Calu3 (cell line): ENCODE measurements around the gene DENR. TPM values are rescaled to one million over a fixed set of nuclear protein-coding genes. Genes with fewer than 3 reads are reported as not detected.
A peak's percentile ranks its signal among the peaks of the same experiment; 100 is the strongest.
"Not testable (repeated sequence)": the region's sequence is repeated elsewhere in the genome, so short reads cannot be mapped to it uniquely, and the experiment has no call there.

Experiments used
- Bru-seq: library from RNA; stranded (reverse); fragments of 400-500 nt; gene quantifications from one replicate; lab custom pipeline; 2021; lab: Mats Ljungman, UMichigan
- BruChase-seq, 2 experiments: library from RNA; stranded (reverse); fragments of 400-500 nt; gene quantifications; one replicate each; lab custom pipeline; 2021; lab: Mats Ljungman, UMichigan
- BruUV-seq: library from RNA; stranded (reverse); fragments of 400-500 nt; replicated peaks from 2 replicates; lab custom pipeline; 2021; lab: Mats Ljungman, UMichigan
- CTCF ChIA-PET: fragments of 300-600 bp; sonication (Branson Sonifier 250); formaldehyde crosslinking; loops from one replicate; lab custom pipeline; 2022; ENCODE audit warnings: antibody characterized with exemption; lab: Charles Lee
- DNase-seq: peaks from one replicate; pipeline ENCODE4 v3.0.0; 2022
- H3K27ac Mint-ChIP-seq: one replicate; pipeline ENCODE4 v1.8.0; 2022; ENCODE audit warnings: mixed read lengths; ENCODE audit not compliant: unreplicated experiment
- H3K27me3 Mint-ChIP-seq: one replicate; pipeline ENCODE4 v1.8.0; 2022; ENCODE audit warnings: mixed read lengths; ENCODE audit not compliant: unreplicated experiment
- H3K36me3 Mint-ChIP-seq: one replicate; pipeline ENCODE4 v1.8.0; 2022; ENCODE audit warnings: mild to moderate bottlenecking, moderate library complexity, mixed read lengths; ENCODE audit not compliant: insufficient read depth, unreplicated experiment
- H3K4me1 Mint-ChIP-seq: one replicate; pipeline ENCODE4 v1.8.0; 2022; ENCODE audit warnings: mild to moderate bottlenecking, low read depth, mixed read lengths; ENCODE audit not compliant: unreplicated experiment
- H3K4me3 Mint-ChIP-seq: one replicate; pipeline ENCODE4 v1.8.0; 2022; ENCODE audit warnings: mild to moderate bottlenecking, low read depth, moderate library complexity, mixed read lengths; ENCODE audit not compliant: unreplicated experiment
- H3K9me3 Mint-ChIP-seq: one replicate; pipeline ENCODE4 v1.8.0; 2022; ENCODE audit warnings: low read depth, mixed read lengths; ENCODE audit not compliant: unreplicated experiment
- intact Hi-C: fragments of 100-400 bp; cut with micrococcal nuclease; formaldehyde crosslinking; loops from one replicate; pipeline ENCODE4 v1.10.0; 2022; ENCODE audit not compliant: unreplicated experiment
- long read RNA-seq: library from polyadenylated mRNA; stranded (forward); transcript quantifications from one replicate; pipeline ENCODE4 v2.0.0, GENCODE V29; 2022
- total RNA-seq: library from RNA; stranded (reverse); gene quantifications from 2 replicates; pipeline ENCODE4 v1.2.3, GENCODE V29; 2022
- TF ChIP-seq, protein P1 (sequence below): fragments of 200-600 bp; IDR thresholded peaks from one replicate; pipeline ENCODE4 v1.8.0; 2022; ENCODE audit warnings: antibody characterized with exemption; ENCODE audit not compliant: unreplicated experiment

DENR gene
- total RNA-seq = 83.2 and 85.8 TPM in 2 replicates
- Bru-seq, nascent RNA = percentile 94 among the genes with signal in this experiment
- percentile 98 among the genes with signal in this experiment for BruChase-seq, experiment 1, labeled RNA remaining after a 6-hour chase
- percentile 97 among the genes with signal in this experiment for BruChase-seq, experiment 2, labeled RNA remaining after a 2-hour chase
- long read RNA-seq, partial matches to known transcripts = 4 of 22 reads
- long read RNA-seq, other reads (novel, unspliced or antisense) = 17 of 22 reads

- DNase-seq = peak; percentile 100
- peaks cover 63% of the 10 kb centered on the region for H3K4me1 Mint-ChIP-seq
- peak within 1 kb of the TSS; percentile 99 for H3K27ac Mint-ChIP-seq
- intact Hi-C loops = loop anchor here (1.0 kb wide), 3 partner anchors 26 to 114 kb away; no protein-coding TSS in a partner anchor
- H3K27me3 Mint-ChIP-seq = no peaks in the 10 kb centered on the region
- H3K36me3 Mint-ChIP-seq = peaks cover 52% of the 10 kb centered on the region
- peak within 1 kb of the TSS; percentile 98 for H3K4me3 Mint-ChIP-seq
- TF ChIP-seq, protein P1, sequence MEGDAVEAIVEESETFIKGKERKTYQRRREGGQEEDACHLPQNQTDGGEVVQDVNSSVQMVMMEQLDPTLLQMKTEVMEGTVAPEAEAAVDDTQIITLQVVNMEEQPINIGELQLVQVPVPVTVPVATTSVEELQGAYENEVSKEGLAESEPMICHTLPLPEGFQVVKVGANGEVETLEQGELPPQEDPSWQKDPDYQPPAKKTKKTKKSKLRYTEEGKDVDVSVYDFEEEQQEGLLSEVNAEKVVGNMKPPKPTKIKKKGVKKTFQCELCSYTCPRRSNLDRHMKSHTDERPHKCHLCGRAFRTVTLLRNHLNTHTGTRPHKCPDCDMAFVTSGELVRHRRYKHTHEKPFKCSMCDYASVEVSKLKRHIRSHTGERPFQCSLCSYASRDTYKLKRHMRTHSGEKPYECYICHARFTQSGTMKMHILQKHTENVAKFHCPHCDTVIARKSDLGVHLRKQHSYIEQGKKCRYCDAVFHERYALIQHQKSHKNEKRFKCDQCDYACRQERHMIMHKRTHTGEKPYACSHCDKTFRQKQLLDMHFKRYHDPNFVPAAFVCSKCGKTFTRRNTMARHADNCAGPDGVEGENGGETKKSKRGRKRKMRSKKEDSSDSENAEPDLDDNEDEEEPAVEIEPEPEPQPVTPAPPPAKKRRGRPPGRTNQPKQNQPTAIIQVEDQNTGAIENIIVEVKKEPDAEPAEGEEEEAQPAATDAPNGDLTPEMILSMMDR = peak; percentile 76
- peaks cover 3% of the 10 kb centered on the region for H3K9me3 Mint-ChIP-seq
- CTCF ChIA-PET = interaction anchor here (1.0 to 1.6 kb wide), 4 partner anchors 9 to 115 kb away, joined by 3 to 21 read pairs (median 5); no protein-coding TSS in a partner anchor
- BruUV-seq = no TSS peak
Observed at GRCh38 chr12:122752464-122753318, at the start of gene DENR. Gene DENR (plus strand): TSS chr12:122752824. CDS start chr12:122753702, 878 bp downstream.

GRCh38 chr12:122702890-122703611 lies 49.6 kb upstream of the DENR start, which contains the start of gene HCAR2:
Gene HCAR2 (minus strand): TSS chr12:122703357. CDS start chr12:122703283, 74 bp downstream.
- DNase-seq, H3K27me3 Mint-ChIP-seq, intact Hi-C loops, BruUV-seq, CTCF ChIA-PET, H3K4me1 Mint-ChIP-seq, H3K4me3 Mint-ChIP-seq, H3K9me3 Mint-ChIP-seq, H3K27ac Mint-ChIP-seq, H3K36me3 Mint-ChIP-seq: not testable (repeated sequence)

GRCh38 chr12:122703841-122704240 lies 48.8 kb upstream of the DENR start:
- DNase-seq, H3K27me3 Mint-ChIP-seq, intact Hi-C loops, H3K4me3 Mint-ChIP-seq, H3K9me3 Mint-ChIP-seq, H3K4me1 Mint-ChIP-seq, CTCF ChIA-PET, H3K36me3 Mint-ChIP-seq, H3K27ac Mint-ChIP-seq, BruUV-seq: not testable (repeated sequence)

GRCh38 chr12:122709287-122709686 lies 43.3 kb upstream of the DENR start:
- H3K36me3 Mint-ChIP-seq, BruUV-seq, DNase-seq, H3K4me3 Mint-ChIP-seq, H3K9me3 Mint-ChIP-seq, CTCF ChIA-PET, H3K27me3 Mint-ChIP-seq, intact Hi-C loops, H3K27ac Mint-ChIP-seq: not testable (repeated sequence)
- H3K4me1 Mint-ChIP-seq = peaks cover 20% of the 10 kb centered on the region

- DNase-seq, H3K36me3 Mint-ChIP-seq, H3K9me3 Mint-ChIP-seq, H3K27me3 Mint-ChIP-seq, BruUV-seq, H3K4me3 Mint-ChIP-seq, H3K27ac Mint-ChIP-seq, intact Hi-C loops: not testable (repeated sequence)
- peaks cover 20% of the 10 kb centered on the region for H3K4me1 Mint-ChIP-seq
- CTCF ChIA-PET = interaction anchor here (0.6 kb wide), 1 partner anchor 58 kb away, joined by 3 read pairs; no protein-coding TSS in a partner anchor
Observed at GRCh38 chr12:122710341-122710740, 42.3 kb upstream of the DENR start.

DNA sequence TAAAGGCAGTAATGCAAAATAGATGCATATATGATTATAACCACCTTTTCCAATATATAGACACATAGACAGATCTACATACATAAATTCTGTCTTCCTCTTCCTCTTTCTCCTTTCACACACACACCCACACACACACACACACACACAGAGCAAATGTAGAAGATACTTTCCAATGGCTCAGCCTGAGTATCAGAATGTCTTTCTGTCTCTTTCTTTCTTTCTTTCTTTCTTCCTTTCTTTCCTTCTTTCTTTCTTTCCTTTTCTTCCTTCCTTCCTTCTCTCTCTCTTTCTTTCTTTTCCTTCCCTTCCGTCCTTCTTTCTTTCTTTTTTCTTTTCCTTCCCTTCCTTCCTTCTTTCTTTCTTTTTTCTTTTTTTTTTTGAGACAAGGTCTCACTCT lies 41.4 kb upstream of the DENR start:
- H3K27me3 Mint-ChIP-seq, H3K27ac Mint-ChIP-seq, intact Hi-C loops, DNase-seq, H3K9me3 Mint-ChIP-seq, H3K36me3 Mint-ChIP-seq, H3K4me3 Mint-ChIP-seq, BruUV-seq: not testable (repeated sequence)
- CTCF ChIA-PET = interaction anchor here (0.6 kb wide), 1 partner anchor 923 kb away, joined by 5 read pairs; no protein-coding TSS in a partner anchor
- peaks cover 20% of the 10 kb centered on the region for H3K4me1 Mint-ChIP-seq

DNA sequence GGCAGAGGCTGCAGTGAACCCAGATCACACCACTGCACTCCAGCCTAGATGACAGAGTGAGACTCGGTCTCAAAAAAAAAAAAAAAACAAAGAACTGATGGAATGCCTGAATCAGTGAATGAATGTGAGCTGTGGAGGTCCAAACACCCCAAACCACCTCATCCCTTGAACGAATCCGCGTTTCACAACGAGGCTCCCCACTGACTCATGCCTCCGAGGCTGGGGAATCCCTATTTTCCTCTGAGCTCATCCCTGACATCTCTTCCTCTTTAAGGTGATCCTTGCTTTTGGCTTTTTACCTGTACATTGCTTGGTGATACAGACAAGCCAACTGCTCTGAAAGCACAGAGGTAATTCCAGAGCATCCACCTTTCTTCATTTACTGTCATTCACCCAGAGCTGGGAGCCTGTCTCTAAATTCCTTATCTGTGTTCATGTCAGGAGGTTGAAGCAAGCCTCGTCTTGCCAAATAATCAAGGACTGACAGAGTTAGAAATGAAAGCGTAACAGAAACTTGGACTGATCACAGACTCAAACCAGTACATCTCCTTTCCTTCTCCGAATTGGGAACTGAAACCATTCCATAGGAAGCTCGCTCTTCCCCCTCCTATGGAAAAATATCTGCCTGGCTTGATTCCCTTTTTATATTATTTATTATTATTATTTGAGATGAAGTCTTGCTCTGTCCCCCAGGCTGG lies 39.0 kb upstream of the DENR start:
- intact Hi-C loops, H3K27ac Mint-ChIP-seq, BruUV-seq, H3K9me3 Mint-ChIP-seq, CTCF ChIA-PET, H3K36me3 Mint-ChIP-seq, H3K27me3 Mint-ChIP-seq, H3K4me3 Mint-ChIP-seq, DNase-seq: not testable (repeated sequence)
- H3K4me1 Mint-ChIP-seq = peaks cover 20% of the 10 kb centered on the region

GRCh38 chr12:122715211-122715610 lies 37.4 kb upstream of the DENR start:
- CTCF ChIA-PET, H3K27me3 Mint-ChIP-seq, H3K4me3 Mint-ChIP-seq, H3K9me3 Mint-ChIP-seq, H3K36me3 Mint-ChIP-seq, DNase-seq, H3K27ac Mint-ChIP-seq, intact Hi-C loops, BruUV-seq: not testable (repeated sequence)
- H3K4me1 Mint-ChIP-seq = peaks cover 17% of the 10 kb centered on the region
